H9 (cell line): ENCODE results near the gene RGS6. TPM values are rescaled to one million over a fixed set of nuclear protein-coding genes. Genes with fewer than 3 reads are reported as not detected.

Experiments used
- DNase-seq: peaks from one replicate; pipeline ENCODE4 v3.0.0-alpha.2; 2017
- H2AFZ ChIP-seq: one replicate; pipeline ENCODE4 v1.6.1; 2013; ENCODE audit warnings: mild to moderate bottlenecking, low read length, control low read depth, moderate library complexity
- H2AK5ac ChIP-seq: 2 replicates; pipeline ENCODE4 v1.6.1; 2013; ENCODE audit warnings: low read length, control low read depth, mixed read lengths; ENCODE audit not compliant: insufficient read length
- H2BK120ac ChIP-seq: one replicate; pipeline ENCODE4 v1.6.1; 2013; ENCODE audit warnings: low read depth, mild to moderate bottlenecking, low read length, control low read depth, inconsistent platforms; ENCODE audit not compliant: poor library complexity, severe bottlenecking
- H2BK12ac ChIP-seq: 2 replicates; pipeline ENCODE4 v1.6.1; 2013; ENCODE audit warnings: low read length, control low read depth, mixed read lengths, low read depth; ENCODE audit not compliant: insufficient read length
- H2BK15ac ChIP-seq: 2 replicates; pipeline ENCODE4 v1.6.1; 2013; ENCODE audit warnings: low read depth, low read length, control low read depth
- H2BK20ac ChIP-seq: one replicate; pipeline ENCODE4 v1.6.1; 2013; ENCODE audit warnings: low read depth, mild to moderate bottlenecking, low read length, control low read depth, inconsistent platforms; ENCODE audit not compliant: poor library complexity, severe bottlenecking
- H2BK5ac ChIP-seq: 2 replicates; pipeline ENCODE4 v1.6.1; 2013; ENCODE audit warnings: low read length, control low read depth, mixed read lengths; ENCODE audit not compliant: insufficient read length
- H3K14ac ChIP-seq: 2 replicates; pipeline ENCODE4 v1.6.1; 2013; ENCODE audit warnings: low read length, control low read depth; ENCODE audit not compliant: insufficient read depth
- H3K18ac ChIP-seq: 2 replicates; pipeline ENCODE4 v1.6.1; 2013; ENCODE audit warnings: low read depth, mild to moderate bottlenecking, mixed read lengths, low read length, control low read depth; ENCODE audit not compliant: insufficient read length
- H3K23ac ChIP-seq: 2 replicates; pipeline ENCODE4 v1.6.1; 2013; ENCODE audit warnings: low read length, control low read depth, mixed read lengths, low read depth; ENCODE audit not compliant: insufficient read length
- H3K23me2 ChIP-seq: 2 replicates; pipeline ENCODE4 v1.6.1; 2013; ENCODE audit warnings: low read depth, mild to moderate bottlenecking, mixed read lengths, low read length, control low read depth; ENCODE audit not compliant: insufficient read length, poor library complexity, severe bottlenecking
- H3K27ac ChIP-seq: 2 replicates; pipeline ENCODE4 v1.5.1; 2013; ENCODE audit warnings: low read length, control low read depth, mixed read lengths, low read depth; ENCODE audit not compliant: insufficient read length
- H3K27me3 ChIP-seq: 2 replicates; pipeline ENCODE4 v1.6.1; 2013; ENCODE audit warnings: low read length, control low read depth, inconsistent platforms; ENCODE audit not compliant: insufficient read depth
- H3K4ac ChIP-seq: 2 replicates; pipeline ENCODE4 v1.6.1; 2013; ENCODE audit warnings: low read depth, mild to moderate bottlenecking, control low read depth, inconsistent platforms, low read length, moderate library complexity
- H3K4me1 ChIP-seq: 2 replicates; pipeline ENCODE4 v1.6.1; 2013; ENCODE audit warnings: low read length, control low read depth, inconsistent platforms; ENCODE audit not compliant: insufficient read depth
- H3K4me2 ChIP-seq: 2 replicates; pipeline ENCODE4 v1.6.1; 2013; ENCODE audit warnings: low read length, control low read depth, mixed read lengths; ENCODE audit not compliant: insufficient read length, insufficient read depth
- H3K56ac ChIP-seq: 2 replicates; pipeline ENCODE4 v1.6.1; 2013; ENCODE audit warnings: low read depth, mild to moderate bottlenecking, mixed read lengths, low read length, control low read depth; ENCODE audit not compliant: insufficient read length
- H3K79me1 ChIP-seq: 2 replicates; pipeline ENCODE4 v1.6.1; 2013; ENCODE audit warnings: low read depth, mild to moderate bottlenecking, moderate library complexity, low read length, control low read depth, inconsistent platforms; ENCODE audit not compliant: insufficient read depth, poor library complexity, severe bottlenecking
- H3K79me2 ChIP-seq: 2 replicates; pipeline ENCODE4 v1.6.1; 2013; ENCODE audit warnings: low read length, control low read depth, inconsistent platforms; ENCODE audit not compliant: insufficient read depth
- H3K9ac ChIP-seq: 2 replicates; pipeline ENCODE4 v1.6.1; 2013; ENCODE audit warnings: low read length, control low read depth, mixed read lengths; ENCODE audit not compliant: insufficient read length; ENCODE audit errors: extremely low read depth
- H3K9me3 ChIP-seq: one replicate; pipeline ENCODE4 v1.6.1; 2013; ENCODE audit warnings: low read depth, low read length, inconsistent platforms; ENCODE audit not compliant: control insufficient read depth
- H3T11ph ChIP-seq: one replicate; pipeline ENCODE4 v1.6.1; 2013; ENCODE audit warnings: mild to moderate bottlenecking, low read length, control low read depth, inconsistent platforms
- H4K20me1 ChIP-seq: one replicate; pipeline ENCODE4 v1.6.1; 2013; ENCODE audit not compliant: control insufficient read depth, insufficient read length, insufficient read depth
- H4K5ac ChIP-seq: 2 replicates; pipeline ENCODE4 v1.6.1; 2013; ENCODE audit warnings: low read depth, mild to moderate bottlenecking, mixed read lengths, low read length, control low read depth; ENCODE audit not compliant: insufficient read length
- H4K8ac ChIP-seq: replicated peaks from 2 replicates; pipeline ENCODE4 v1.6.1; 2013; ENCODE audit warnings: low read length, control low read depth, mixed read lengths, low read depth; ENCODE audit not compliant: insufficient read length
- H4K91ac ChIP-seq: 2 replicates; pipeline ENCODE4 v1.6.1; 2013; ENCODE audit warnings: low read depth, mild to moderate bottlenecking, moderate library complexity, mixed read lengths, low read length, control low read depth; ENCODE audit not compliant: insufficient read length
- H3K27ac Mint-ChIP-seq, 3 experiments: 2 replicates in 2 of 3; 3 replicates in 1 of 3; pipeline ENCODE4 v1.8.0; 2020 to 2021; ENCODE audit warnings: mixed read lengths in 3 of 3, mild to moderate bottlenecking in 1 of 3, moderate library complexity in 1 of 3
- H3K27me3 Mint-ChIP-seq: 2 replicates; pipeline ENCODE4 v1.8.0; 2021; ENCODE audit warnings: low read depth, mild to moderate bottlenecking, moderate library complexity, mixed read lengths
- H3K36me3 Mint-ChIP-seq, 3 experiments: 2 replicates in 2 of 3; 3 replicates in 1 of 3; pipeline ENCODE4 v1.8.0; 2020 to 2021; ENCODE audit warnings: low read depth in 3 of 3, mixed read lengths in 3 of 3; ENCODE audit not compliant: insufficient read depth in 1 of 3
- H3K4me1 Mint-ChIP-seq, 2 experiments: 2 replicates each; pipeline ENCODE4 v1.8.0; 2020; ENCODE audit warnings: mixed read lengths in 2 of 2
- H3K4me3 Mint-ChIP-seq, 2 experiments: 2 replicates in 1 of 2; 3 replicates in 1 of 2; pipeline ENCODE4 v1.8.0; 2020 to 2021; ENCODE audit warnings: mild to moderate bottlenecking in 2 of 2, mixed read lengths in 2 of 2, moderate library complexity in 1 of 2
- H3K9me3 Mint-ChIP-seq, 2 experiments: 2 replicates in 1 of 2; 3 replicates in 1 of 2; pipeline ENCODE4 v1.8.0; 2020; ENCODE audit warnings: mild to moderate bottlenecking in 2 of 2, mixed read lengths in 2 of 2, moderate library complexity in 1 of 2
- WGBS: extraction: QIAGEN DNeasy Blood & Tissue Kit; methylation state at CpG from one replicate; pipeline ENCODE4 v1.1.7; 2013; ENCODE audit warnings: missing lambda C conversion rate, low lambda C conversion rate, mixed read lengths; ENCODE audit not compliant: insufficient read length; ENCODE audit errors: extremely low coverage; 5-methylcytosine and 5-hydroxymethylcytosine counted together
- total RNA-seq: library from RNA; stranded (reverse); gene quantifications from 2 replicates; pipeline ENCODE4 v1.2.1, GENCODE V29; 2021
- TF ChIP-seq, protein P1 (sequence below): fragments of 200-600 bp; sonication (generic); conservative IDR thresholded peaks from 3 replicates; pipeline ENCODE4 v1.8.0; 2021; ENCODE audit warnings: antibody characterized with exemption, mild to moderate bottlenecking

Gene RGS6
- total RNA-seq, 1 experiment from 2014 or later = 3.0 TPM

DNA sequence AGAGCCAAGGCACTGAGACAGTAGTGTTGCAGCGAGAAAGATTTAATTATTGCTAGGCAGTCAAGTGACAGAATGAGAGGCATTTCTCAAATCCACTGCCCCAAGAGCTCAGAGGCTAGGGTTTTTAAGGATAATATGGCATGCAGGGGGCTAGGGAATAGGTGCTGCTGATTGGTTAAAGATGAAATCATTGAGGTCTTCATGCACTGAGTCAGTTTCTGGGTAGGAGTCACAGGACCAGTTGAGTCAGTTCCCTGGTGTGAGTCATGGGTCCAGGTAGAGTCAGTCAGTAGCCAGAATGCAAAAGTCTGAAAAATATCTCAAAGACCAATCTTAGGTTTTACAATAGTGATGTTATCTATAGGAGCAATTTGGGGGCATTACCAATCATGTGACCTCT is 323.8 kb downstream of the RGS6 start:
- Mint-ChIP-seq H3K4me3 (no peak overlapping the region), H3K27me3 (no peaks in the 10 kb centered on the region), H3K27ac (no peak overlapping the region), H3K36me3 (peaks cover 5 to 32% (median 6%) of the 10 kb centered on the region in 3 experiments), H3K9me3 (peaks cover 12 to 20% of the 10 kb centered on the region in 2 experiments; a peak in 4 of 5 replicates), H3K4me1 (peaks cover 29 to 30% of the 10 kb centered on the region in 2 experiments)
- DNase-seq = no peak
- Histone ChIP-seq H3K23me2 (no peaks in the 10 kb centered on the region), H4K20me1 (no peaks in the 10 kb centered on the region), H3K23ac (no peak overlapping the region), H3T11ph (no peak overlapping the region), H4K5ac (no peak overlapping the region), H4K8ac (no peak overlapping the region), H2AFZ (no peak overlapping the region), H2BK5ac (no peak overlapping the region), H3K9ac (no peak overlapping the region), H3K18ac (no peak overlapping the region), H3K79me1 (no peaks in the 10 kb centered on the region), H2AK5ac (no peak overlapping the region), H3K14ac (no peak overlapping the region), H3K4me2 (no peak overlapping the region), H3K79me2 (no peaks in the 10 kb centered on the region), H3K27me3 (no peaks in the 10 kb centered on the region), H2BK15ac (no peak overlapping the region), H3K9me3 (no peaks in the 10 kb centered on the region), H2BK20ac (no peak overlapping the region), H3K4ac (no peak overlapping the region), H3K4me1 (peaks cover 4% of the 10 kb centered on the region; the same call in 1 of the 2 replicates), H2BK120ac (no peak overlapping the region), H3K56ac (no peak overlapping the region), H2BK12ac (no peak overlapping the region), H4K91ac (no peak overlapping the region), H3K27ac (no peak overlapping the region)
- TF ChIP-seq, protein P1, sequence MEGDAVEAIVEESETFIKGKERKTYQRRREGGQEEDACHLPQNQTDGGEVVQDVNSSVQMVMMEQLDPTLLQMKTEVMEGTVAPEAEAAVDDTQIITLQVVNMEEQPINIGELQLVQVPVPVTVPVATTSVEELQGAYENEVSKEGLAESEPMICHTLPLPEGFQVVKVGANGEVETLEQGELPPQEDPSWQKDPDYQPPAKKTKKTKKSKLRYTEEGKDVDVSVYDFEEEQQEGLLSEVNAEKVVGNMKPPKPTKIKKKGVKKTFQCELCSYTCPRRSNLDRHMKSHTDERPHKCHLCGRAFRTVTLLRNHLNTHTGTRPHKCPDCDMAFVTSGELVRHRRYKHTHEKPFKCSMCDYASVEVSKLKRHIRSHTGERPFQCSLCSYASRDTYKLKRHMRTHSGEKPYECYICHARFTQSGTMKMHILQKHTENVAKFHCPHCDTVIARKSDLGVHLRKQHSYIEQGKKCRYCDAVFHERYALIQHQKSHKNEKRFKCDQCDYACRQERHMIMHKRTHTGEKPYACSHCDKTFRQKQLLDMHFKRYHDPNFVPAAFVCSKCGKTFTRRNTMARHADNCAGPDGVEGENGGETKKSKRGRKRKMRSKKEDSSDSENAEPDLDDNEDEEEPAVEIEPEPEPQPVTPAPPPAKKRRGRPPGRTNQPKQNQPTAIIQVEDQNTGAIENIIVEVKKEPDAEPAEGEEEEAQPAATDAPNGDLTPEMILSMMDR = no peak
- WGBS = no CpG with 5 or more reads among the region's 1 CpG
